Measurements from ENCODE around the gene POLR2B. TPM values are rescaled to one million over a fixed set of nuclear protein-coding genes. Genes with fewer than 3 reads are reported as not detected.

Gene POLR2B
- total RNA-seq, 2 experiments from 2014 or later = 106 to 144 TPM

DNA sequence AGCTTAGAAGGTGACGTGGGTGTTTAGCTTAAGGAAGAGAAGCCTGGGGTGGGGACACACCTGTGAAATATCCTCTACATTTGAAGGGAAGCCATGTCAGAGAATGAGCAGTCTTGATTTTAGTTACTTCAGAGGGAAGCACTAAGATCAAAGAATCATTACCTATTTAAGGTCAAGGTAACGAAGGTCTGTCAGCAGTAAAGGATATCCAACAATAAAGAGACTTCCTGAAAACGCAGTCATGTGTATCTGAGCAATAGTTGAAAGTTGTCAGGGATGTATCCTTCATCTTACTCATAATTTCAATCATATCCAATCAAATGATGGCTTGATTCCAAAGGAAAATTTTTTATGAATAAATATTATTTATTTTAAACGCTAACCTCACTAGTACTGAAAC is 98.0 kb downstream of the POLR2B start:
- Histone ChIP-seq H2AFZ (ENCODE audit: low read length) (no peak overlapping the region), H3K36me3 (ENCODE audit: insufficient read depth, low read length) (no peaks in the 10 kb centered on the region), H3K4me1 (ENCODE audit: insufficient read depth, low read length, poor library complexity, severe bottlenecking) (no peaks in the 10 kb centered on the region), H3K79me2 (ENCODE audit: insufficient read depth, low read depth, low read length) (no peaks in the 10 kb centered on the region), H4K20me1 (ENCODE audit: insufficient read depth, low read length) (no peaks in the 10 kb centered on the region), H3K27ac (ENCODE audit: low read depth, low read length, poor library complexity, severe bottlenecking) (no peak overlapping the region), H3K9me3 (ENCODE audit: low read length) (no peaks in the 10 kb centered on the region), H3K4me2 (ENCODE audit: low read length) (no peak overlapping the region), H3K9me2 (ENCODE audit: insufficient read depth, low read length) (no peaks in the 10 kb centered on the region), H3K4me3 (ENCODE audit: low read depth, low read length, poor library complexity, severe bottlenecking) (no peak overlapping the region)
- no peak for DNase-seq (ENCODE audit: low spot score)
- TF ChIP-seq, protein P1, sequence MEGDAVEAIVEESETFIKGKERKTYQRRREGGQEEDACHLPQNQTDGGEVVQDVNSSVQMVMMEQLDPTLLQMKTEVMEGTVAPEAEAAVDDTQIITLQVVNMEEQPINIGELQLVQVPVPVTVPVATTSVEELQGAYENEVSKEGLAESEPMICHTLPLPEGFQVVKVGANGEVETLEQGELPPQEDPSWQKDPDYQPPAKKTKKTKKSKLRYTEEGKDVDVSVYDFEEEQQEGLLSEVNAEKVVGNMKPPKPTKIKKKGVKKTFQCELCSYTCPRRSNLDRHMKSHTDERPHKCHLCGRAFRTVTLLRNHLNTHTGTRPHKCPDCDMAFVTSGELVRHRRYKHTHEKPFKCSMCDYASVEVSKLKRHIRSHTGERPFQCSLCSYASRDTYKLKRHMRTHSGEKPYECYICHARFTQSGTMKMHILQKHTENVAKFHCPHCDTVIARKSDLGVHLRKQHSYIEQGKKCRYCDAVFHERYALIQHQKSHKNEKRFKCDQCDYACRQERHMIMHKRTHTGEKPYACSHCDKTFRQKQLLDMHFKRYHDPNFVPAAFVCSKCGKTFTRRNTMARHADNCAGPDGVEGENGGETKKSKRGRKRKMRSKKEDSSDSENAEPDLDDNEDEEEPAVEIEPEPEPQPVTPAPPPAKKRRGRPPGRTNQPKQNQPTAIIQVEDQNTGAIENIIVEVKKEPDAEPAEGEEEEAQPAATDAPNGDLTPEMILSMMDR (conservative IDR thresholded peaks at IDR 0.05; ENCODE audit: low read length) = no peak
- no peak for TF ChIP-seq EZH2phosphoT487 (IDR thresholded peaks at IDR 0.05; ENCODE audit: borderline replicate concordance, low read depth, low read length)
- CTCF ChIA-PET (ENCODE audit: unreplicated experiment) = no interaction called here
- POLR2A ChIA-PET = interaction anchor here (1.6 kb wide), 1 partner anchor 16 kb away, joined by 3 read pairs; no protein-coding TSS in a partner anchor
- no TSS peak for BruUV-seq (replicated peaks)
- intact Hi-C loops (cut with micrococcal nuclease; ENCODE audit: unreplicated experiment) = no loop called here

DNA sequence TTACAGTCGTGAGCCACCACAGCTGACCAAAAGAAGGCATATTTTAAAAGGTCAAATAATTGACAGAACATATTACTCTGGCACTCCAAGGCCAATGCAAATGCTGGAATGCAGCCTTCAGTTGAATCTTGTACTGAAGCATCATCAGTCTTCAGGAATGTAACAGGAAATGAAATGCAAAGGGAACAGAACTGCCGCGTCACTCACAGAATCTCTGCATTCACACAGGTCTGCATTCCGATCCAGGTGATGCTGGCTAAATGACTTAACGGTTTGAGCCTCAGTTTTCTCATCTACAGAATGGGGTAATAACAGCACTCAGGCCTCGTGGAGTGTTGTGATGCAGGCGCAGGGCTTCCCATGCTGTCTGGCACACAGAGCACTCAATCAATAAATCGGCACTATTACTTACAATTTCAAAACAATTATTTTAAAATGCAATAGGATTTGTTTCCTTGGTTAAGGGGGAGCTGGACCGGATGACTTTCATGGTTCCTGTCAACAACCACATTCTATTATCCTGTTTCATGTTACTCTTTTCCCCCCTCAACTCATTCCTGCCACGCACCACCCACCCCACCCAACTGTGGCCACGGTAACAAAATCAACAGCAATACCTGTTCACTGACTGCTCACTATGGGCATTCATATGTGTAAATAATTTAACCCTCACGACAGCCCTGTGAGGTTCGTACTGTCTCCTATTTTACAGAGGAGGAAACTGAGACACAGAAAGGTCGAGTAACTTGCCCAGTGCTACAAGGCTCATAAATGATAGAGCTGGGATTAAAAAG is 99.1 kb downstream of the POLR2B start:
- Histone ChIP-seq H3K27ac (ENCODE audit: low read depth, low read length, poor library complexity, severe bottlenecking) (no peak overlapping the region), H3K36me3 (ENCODE audit: insufficient read depth, low read length) (no peaks in the 10 kb centered on the region), H3K79me2 (ENCODE audit: insufficient read depth, low read depth, low read length) (no peaks in the 10 kb centered on the region), H3K9me3 (ENCODE audit: low read length) (no peaks in the 10 kb centered on the region), H2AFZ (ENCODE audit: low read length) (no peak overlapping the region), H3K4me3 (ENCODE audit: low read depth, low read length, poor library complexity, severe bottlenecking) (no peak overlapping the region), H3K4me2 (ENCODE audit: low read length) (no peak overlapping the region), H3K9me2 (ENCODE audit: insufficient read depth, low read length) (no peaks in the 10 kb centered on the region), H4K20me1 (ENCODE audit: insufficient read depth, low read length) (no peaks in the 10 kb centered on the region), H3K4me1 (ENCODE audit: insufficient read depth, low read length, poor library complexity, severe bottlenecking) (no peaks in the 10 kb centered on the region)
- intact Hi-C loops (cut with micrococcal nuclease; ENCODE audit: unreplicated experiment) = no loop called here
- CTCF ChIA-PET (ENCODE audit: unreplicated experiment) = no interaction called here
- no peak for DNase-seq (ENCODE audit: low spot score)
- POLR2A ChIA-PET = no interaction called here
- BruUV-seq (replicated peaks) = no TSS peak
- TF ChIP-seq, protein P1 (conservative IDR thresholded peaks at IDR 0.05; ENCODE audit: low read length) = no peak
- no peak for TF ChIP-seq EZH2phosphoT487 (IDR thresholded peaks at IDR 0.05; ENCODE audit: borderline replicate concordance, low read depth, low read length)

Measured in OCI-LY7 (cell line).